Measurements from ENCODE around the gene CAPN9.
"Not testable (repeated sequence)": the region's sequence is repeated elsewhere in the genome, so short reads cannot be mapped to it uniquely, and the experiment has no call there.

Gene CAPN9

GRCh38 chr1:230711245-230711644 lies 35.9 kb upstream of the CAPN9 start:
- no peak for DNase-seq

- DNase-seq: no peak
Observed at GRCh38 chr1:230712470-230712942, 34.7 kb upstream of the CAPN9 start.

- no peak for DNase-seq
Observed at GRCh38 chr1:230713138-230713537, 34.0 kb upstream of the CAPN9 start.

- no peak for DNase-seq
Observed at GRCh38 chr1:230713547-230713914, 33.7 kb upstream of the CAPN9 start.

- DNase-seq: no peak
Observed at GRCh38 chr1:230713915-230714764, 33.0 kb upstream of the CAPN9 start, which contains the start of gene AGT. AGT (minus strand) TSS chr1:230714122; CDS start chr1:230710823, 3,299 bp downstream.

- peak in 1 of 3 experiments; percentile 5 for DNase-seq
Observed at GRCh38 chr1:230715510-230715909, 31.7 kb upstream of the CAPN9 start.

GRCh38 chr1:230716453-230716852 lies 30.7 kb upstream of the CAPN9 start:
- DNase-seq: not testable (repeated sequence)

- DNase-seq: no peak
Observed at GRCh38 chr1:230717251-230717650, 29.9 kb upstream of the CAPN9 start.

GRCh38 chr1:230721849-230722522 lies 25.2 kb upstream of the CAPN9 start:
- not testable (repeated sequence) for DNase-seq

GRCh38 chr1:230725256-230726012 lies 21.8 kb upstream of the CAPN9 start:
- no peak for DNase-seq

- DNase-seq: peak in 1 of 3 experiments; percentile 14
Observed at GRCh38 chr1:230728710-230729392, 18.3 kb upstream of the CAPN9 start.

- peak in 1 of 3 experiments; percentile 18 for DNase-seq
Observed at GRCh38 chr1:230730977-230731376, 16.2 kb upstream of the CAPN9 start.

- peak in 2 of 3 experiments; percentile 24 to 44 for DNase-seq
Observed at GRCh38 chr1:230735447-230735846, 11.7 kb upstream of the CAPN9 start.

GRCh38 chr1:230737622-230738262 lies 9.4 kb upstream of the CAPN9 start:
- no peak for DNase-seq

GRCh38 chr1:230739564-230740290 lies 7.5 kb upstream of the CAPN9 start:
- DNase-seq: no peak

GRCh38 chr1:230743899-230744298 lies 3.3 kb upstream of the CAPN9 start:
- DNase-seq: peak in 2 of 3 experiments; percentile 17 to 19

GRCh38 chr1:230744382-230744781 lies 2.8 kb upstream of the CAPN9 start:
- DNase-seq: no peak

GRCh38 chr1:230745071-230745470 lies 2.1 kb upstream of the CAPN9 start:
- peak in 2 of 3 experiments; percentile 18 to 32 for DNase-seq

GRCh38 chr1:230746617-230747016 lies 571 bp upstream of the CAPN9 start:
- no peak for DNase-seq

GRCh38 chr1:230747890-230748800 lies 957 bp downstream of the CAPN9 start:
- DNase-seq: no peak

Measured in NCI-H1417 (cell line).